HCT116 (cell line): Measurements from ENCODE around the gene NET1. TPM values are rescaled to one million over a fixed set of nuclear protein-coding genes. Genes with fewer than 3 reads are reported as not detected.

ENCODE experiments used
- ATAC-seq: fragments of 200-7000 bp; cut with Tn5 transposase; 2 replicates; pipeline ENCODE4 v1.9.1; 2020; ENCODE audit warnings: mild to moderate bottlenecking, moderate library complexity
- BruUV-seq: library from RNA; stranded (reverse); fragments of 400-500 nt; replicated peaks from 2 replicates; lab custom pipeline; 2021; lab: Mats Ljungman, UMichigan
- CTCF ChIA-PET: fragments of 300-600 bp; sonication (Branson Sonifier 250); formaldehyde crosslinking; loops from one replicate; lab custom pipeline; 2021; ENCODE audit warnings: antibody characterized with exemption; lab: Charles Lee
- POLR2A ChIA-PET: fragments of 300-600, 350-600 bp; sonication (Branson Sonifier 250); formaldehyde crosslinking; loops from one replicate; lab custom pipeline; 2021; ENCODE audit warnings: antibody characterized with exemption; lab: Charles Lee
- RAD21 ChIA-PET, 2 experiments: fragments of 300-600 bp; sonication (Branson Sonifier 250); formaldehyde crosslinking; loops; one replicate each; lab custom pipeline; 2023; ENCODE audit warnings: low total read pairs in 2 of 2; ENCODE audit not compliant: uncharacterized antibody in 2 of 2, unreplicated experiment in 2 of 2, low non-redundant PET in 1 of 2; lab: Charles Lee
- DNase-seq: peaks from one replicate; pipeline ENCODE4 v3.0.0-alpha.2; 2010; ENCODE audit warnings: low read depth, low spot score
- H2AFZ ChIP-seq: fragments of 200-600 bp; shearing (Covaris generic), sonication (generic); 2 replicates; pipeline ENCODE4 v1.6.1; 2017; ENCODE audit warnings: low read depth, mixed run types, mixed read lengths, antibody characterized with exemption, low read length; ENCODE audit not compliant: poor library complexity, severe bottlenecking
- H3K27ac ChIP-seq: 2 replicates; pipeline ENCODE4 v1.5.1; 2012; ENCODE audit warnings: low read depth, low read length
- H3K27me3 ChIP-seq: fragments of 200-600 bp; sonication (generic); 2 replicates; pipeline ENCODE4 v1.6.1; 2016; ENCODE audit warnings: mixed run types, low read length, mixed read lengths; ENCODE audit not compliant: insufficient read depth
- H3K36me3 ChIP-seq, 2 experiments: fragments of 200-500 bp in 1 of 2; fragments of 200-600 bp in 1 of 2; sonication (Bioruptor generic) in 1 of 2; sonication (generic) in 1 of 2; 2 replicates each; pipeline versions ENCODE4 v1.5.1 to v1.6.1; 2014 to 2016; ENCODE audit warnings: low read length in 2 of 2, inconsistent platforms in 1 of 2, mixed read lengths in 1 of 2, mixed run types in 1 of 2; ENCODE audit not compliant: insufficient read depth in 2 of 2, control insufficient read depth in 1 of 2
- H3K4me1 ChIP-seq, 2 experiments: fragments of 200-600 bp in 1 of 2; sonication (generic) in 1 of 2; 2 replicates each; pipeline versions ENCODE4 v1.5.1 to v1.6.1; 2012 to 2017; ENCODE audit warnings: low read length in 2 of 2, inconsistent platforms in 1 of 2, mild to moderate bottlenecking in 1 of 2, mixed read lengths in 1 of 2, mixed run types in 1 of 2, moderate library complexity in 1 of 2; ENCODE audit not compliant: insufficient read depth in 2 of 2, control insufficient read depth in 1 of 2
- H3K4me2 ChIP-seq: fragments of 200-600 bp; sonication (generic); 2 replicates; pipeline ENCODE4 v1.6.1; 2017; ENCODE audit warnings: mixed run types, low read length, mixed read lengths
- H3K4me3 ChIP-seq, 2 experiments: fragments of 200-600 bp in 1 of 2; sonication (generic) in 1 of 2; replicated peaks in 1 of 2; 2 replicates each; pipeline ENCODE4 v1.5.1; 2011 to 2016; ENCODE audit warnings: low read length in 2 of 2, control low read depth in 1 of 2, low read depth in 1 of 2, mild to moderate bottlenecking in 1 of 2, mixed read lengths in 1 of 2, mixed run types in 1 of 2
- H3K79me2 ChIP-seq: fragments of 200-600 bp; sonication (generic); 2 replicates; pipeline ENCODE4 v1.6.1; 2017; ENCODE audit warnings: mild to moderate bottlenecking, mixed run types, low read length, moderate library complexity, mixed read lengths; ENCODE audit not compliant: insufficient read depth
- H3K9ac ChIP-seq: fragments of 200-600 bp; sonication (generic); 2 replicates; pipeline ENCODE4 v1.6.1; 2016; ENCODE audit warnings: low read length, mixed read lengths
- H3K9me2 ChIP-seq: fragments of 200-600 bp; sonication (generic), shearing (Covaris generic); 2 replicates; pipeline ENCODE4 v1.6.1; 2017; ENCODE audit warnings: mixed run types, mild to moderate bottlenecking, moderate library complexity; ENCODE audit not compliant: insufficient read depth
- H3K9me3 ChIP-seq, 2 experiments: fragments of 200-500 bp in 1 of 2; fragments of 200-600 bp in 1 of 2; sonication (Bioruptor generic) in 1 of 2; sonication (generic) in 1 of 2; 2 replicates each; pipeline ENCODE4 v1.6.1; 2014 to 2017; ENCODE audit warnings: low read length in 2 of 2, mixed read lengths in 2 of 2, inconsistent platforms in 1 of 2, low read depth in 1 of 2, mild to moderate bottlenecking in 1 of 2, mixed run types in 1 of 2, moderate library complexity in 1 of 2; ENCODE audit not compliant: control insufficient read depth in 1 of 2, insufficient read depth in 1 of 2
- H4K20me1 ChIP-seq: fragments of 200-600 bp; sonication (generic), shearing (Covaris generic); 2 replicates; pipeline ENCODE4 v1.6.1; 2017; ENCODE audit warnings: mixed run types, mild to moderate bottlenecking, moderate library complexity; ENCODE audit not compliant: insufficient read depth
- CTCF ChIP-seq, 3 experiments: fragments of 200-600 bp in 1 of 3; sonication (generic) in 1 of 3; IDR thresholded peaks in 2 of 3; conservative IDR thresholded peaks in 1 of 3; 2 replicates each; pipeline ENCODE4 v1.5.1; 2012 to 2017; ENCODE audit warnings: low read depth in 2 of 3, low read length in 2 of 3, antibody characterized with exemption in 1 of 3, borderline replicate concordance in 1 of 3, control low read depth in 1 of 3, mild to moderate bottlenecking in 1 of 3, mixed read lengths in 1 of 3, mixed run types in 1 of 3, moderate library complexity in 1 of 3; ENCODE audit not compliant: insufficient read depth in 1 of 3
- SRF ChIP-seq: IDR thresholded peaks from 2 replicates; pipeline ENCODE4 v1.6.1; 2012; ENCODE audit warnings: low read depth
- YY1 ChIP-seq: IDR thresholded peaks from 2 replicates; pipeline ENCODE4 v1.6.1; 2011; ENCODE audit warnings: low read length, low read depth, moderate library complexity, mild to moderate bottlenecking; ENCODE audit not compliant: insufficient replicate concordance; ENCODE audit errors: extremely low read depth
- ZBTB33 ChIP-seq: IDR thresholded peaks from 2 replicates; pipeline ENCODE4 v1.6.1; 2011; ENCODE audit warnings: mild to moderate bottlenecking, low read length, moderate library complexity; ENCODE audit not compliant: insufficient replicate concordance; ENCODE audit errors: extremely low read depth
- ZNF274 ChIP-seq: fragments of 200-500 bp; sonication (Bioruptor generic); IDR thresholded peaks from 2 replicates; pipeline ENCODE4 v1.6.1; 2014; ENCODE audit warnings: mild to moderate bottlenecking, low read depth, low read length, inconsistent platforms
- intact Hi-C: fragments of 100-400 bp; cut with micrococcal nuclease; formaldehyde crosslinking; loops from 2 replicates; pipeline ENCODE4 v1.10.0; 2022
- total RNA-seq: library from RNA; stranded (reverse); gene quantifications from one replicate; pipeline ENCODE4 v1.2.1, GENCODE V29; 2021; ENCODE audit not compliant: unreplicated experiment

The NET1 gene
- total RNA-seq, 1 experiment from 2014 or later, result 51.2 TPM

- no TSS peak for BruUV-seq
- Histone ChIP-seq H3K4me2 (no peak overlapping the region), H2AFZ (no peak overlapping the region), H3K4me1 (peaks cover 0 to 3% of the 10 kb centered on the region in 2 experiments; a peak in 1 of 4 replicates), H3K4me3 (no peak overlapping the region), H3K9ac (no peak overlapping the region), H3K27me3 (peaks cover 9% of the 10 kb centered on the region; the same call in 1 of the 2 replicates), H3K9me3 (no peaks in the 10 kb centered on the region), H3K9me2 (no peaks in the 10 kb centered on the region), H3K27ac (no peak overlapping the region), H3K79me2 (no peaks in the 10 kb centered on the region), H3K36me3 (no peaks in the 10 kb centered on the region), H4K20me1 (no peaks in the 10 kb centered on the region)
- DNase-seq, result no peak
- intact Hi-C loops, result no loop called here
- TF ChIP-seq YY1 (no peak), SRF (no peak), ZBTB33 (no peak), CTCF (IDR thresholded peaks at IDR 0.05 in 2 of 3, conservative IDR thresholded peaks at IDR 0.05 in 1 of 3; ENCODE audit: borderline replicate concordance in 1 of 3, insufficient read depth in 1 of 3, low read depth in 2 of 3, low read length in 2 of 3) (no peak), ZNF274 (no peak)
- ChIA-PET CTCF (no interaction called here), RAD21 (no interaction called here), POLR2A (no interaction called here)
- no peak for ATAC-seq
These were observed 95.8 kb downstream of the NET1 start for GRCh38 chr10:5508161-5508604.

Other genes with a start within 250 kb of the NET1 start
- not detected for gene AKR1C8, start 227.4 kb upstream of the NET1 start, total RNA-seq
- not detected for gene AKR1C4, start 215.7 kb upstream of the NET1 start, total RNA-seq
- not detected for gene UCN3, start 47.6 kb upstream of the NET1 start, total RNA-seq
- gene TUBAL3, start 7.7 kb upstream of the NET1 start, total RNA-seq, result 0.98 TPM
- not detected for gene CALML5, start 87.0 kb downstream of the NET1 start, total RNA-seq
- not detected for gene CALML3, start 112.4 kb downstream of the NET1 start, total RNA-seq